OCI-LY3 (cell line): ENCODE data around the gene UGDH.

Experiments used
- H2AFZ ChIP-seq: fragments of 200-600, 300-600 bp; shearing (Covaris generic); 2 replicates; pipeline ENCODE4 v1.6.0; 2014; ENCODE audit warnings: antibody characterized with exemption, low read depth, low read length
- H3K27ac ChIP-seq: fragments of 200-600, 300-600 bp; sonication (generic); 2 replicates; pipeline ENCODE4 v1.5.1; 2014; ENCODE audit warnings: mild to moderate bottlenecking, low read length, moderate library complexity, mixed read lengths
- H3K27me3 ChIP-seq: fragments of 200-600, 300-600 bp; sonication (generic); 2 replicates; pipeline ENCODE4 v1.6.1; 2014; ENCODE audit warnings: low read depth, low read length, mixed read lengths
- H3K36me3 ChIP-seq: fragments of 200-600, 300-600 bp; sonication (generic); replicated peaks from 2 replicates; pipeline ENCODE3; 2014; ENCODE audit warnings: low read depth, low read length, mixed read lengths
- H3K4me1 ChIP-seq: fragments of 300-600, 200-600 bp; sonication (generic); 2 replicates; pipeline ENCODE4 v1.6.1; 2014; ENCODE audit warnings: low read length, mixed read lengths
- H3K4me2 ChIP-seq: fragments of 200-600, 300-600 bp; sonication (generic); 2 replicates; pipeline ENCODE4 v1.6.1; 2014; ENCODE audit warnings: low read length, mixed read lengths
- H3K4me3 ChIP-seq: fragments of 300-600, 200-600 bp; sonication (generic); 2 replicates; pipeline ENCODE4 v1.5.1; 2014; ENCODE audit warnings: antibody characterized with exemption, mild to moderate bottlenecking, low read length, moderate library complexity
- H3K79me2 ChIP-seq: fragments of 300-600, 200-600 bp; shearing (Covaris generic); 2 replicates; pipeline ENCODE4 v1.6.1; 2014; ENCODE audit warnings: mild to moderate bottlenecking, low read length, mixed read lengths
- H3K9ac ChIP-seq: fragments of 300-600, 200-600 bp; shearing (Covaris generic); 2 replicates; pipeline ENCODE4 v1.6.0; 2014; ENCODE audit warnings: mild to moderate bottlenecking, low read length, moderate library complexity
- H3K9me3 ChIP-seq: fragments of 200-600, 300-600 bp; shearing (Covaris generic); 2 replicates; pipeline ENCODE4 v1.6.1; 2014; ENCODE audit warnings: low read length, mixed read lengths; ENCODE audit not compliant: insufficient read depth
- H4K20me1 ChIP-seq: fragments of 200-600, 300-600 bp; sonication (generic); 2 replicates; pipeline ENCODE4 v1.6.1; 2016; ENCODE audit warnings: low read length, mixed read lengths; ENCODE audit not compliant: insufficient read depth
- EZH2phosphoT487 ChIP-seq: fragments of 200-600 bp; shearing (Covaris generic); IDR thresholded peaks from 2 replicates; pipeline ENCODE4 v1.6.1; 2018; ENCODE audit warnings: antibody characterized with exemption, mixed run types, low read depth
- TF ChIP-seq, protein P1 (sequence below): fragments of 200-600, 300-600 bp; sonication (generic); IDR thresholded peaks from 2 replicates; pipeline ENCODE4 v1.5.1; 2014; ENCODE audit warnings: antibody characterized with exemption, low read length, low read depth

The UGDH gene

GRCh38 chr4:39502019-39502663 is 25.1 kb downstream of the UGDH start:
- no peak overlapping the region for H3K4me3 ChIP-seq
- no peak overlapping the region for H2AFZ ChIP-seq
- H3K27me3 ChIP-seq: no peaks in the 10 kb centered on the region
- no peak overlapping the region for H3K27ac ChIP-seq
- H3K36me3 ChIP-seq: peaks cover 46% of the 10 kb centered on the region
- no peak overlapping the region for H3K9ac ChIP-seq
- no peaks in the 10 kb centered on the region for H3K79me2 ChIP-seq
- H4K20me1 ChIP-seq: no peaks in the 10 kb centered on the region
- TF ChIP-seq EZH2phosphoT487: no peak
- TF ChIP-seq, protein P1, sequence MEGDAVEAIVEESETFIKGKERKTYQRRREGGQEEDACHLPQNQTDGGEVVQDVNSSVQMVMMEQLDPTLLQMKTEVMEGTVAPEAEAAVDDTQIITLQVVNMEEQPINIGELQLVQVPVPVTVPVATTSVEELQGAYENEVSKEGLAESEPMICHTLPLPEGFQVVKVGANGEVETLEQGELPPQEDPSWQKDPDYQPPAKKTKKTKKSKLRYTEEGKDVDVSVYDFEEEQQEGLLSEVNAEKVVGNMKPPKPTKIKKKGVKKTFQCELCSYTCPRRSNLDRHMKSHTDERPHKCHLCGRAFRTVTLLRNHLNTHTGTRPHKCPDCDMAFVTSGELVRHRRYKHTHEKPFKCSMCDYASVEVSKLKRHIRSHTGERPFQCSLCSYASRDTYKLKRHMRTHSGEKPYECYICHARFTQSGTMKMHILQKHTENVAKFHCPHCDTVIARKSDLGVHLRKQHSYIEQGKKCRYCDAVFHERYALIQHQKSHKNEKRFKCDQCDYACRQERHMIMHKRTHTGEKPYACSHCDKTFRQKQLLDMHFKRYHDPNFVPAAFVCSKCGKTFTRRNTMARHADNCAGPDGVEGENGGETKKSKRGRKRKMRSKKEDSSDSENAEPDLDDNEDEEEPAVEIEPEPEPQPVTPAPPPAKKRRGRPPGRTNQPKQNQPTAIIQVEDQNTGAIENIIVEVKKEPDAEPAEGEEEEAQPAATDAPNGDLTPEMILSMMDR: no peak
- no peaks in the 10 kb centered on the region for H3K9me3 ChIP-seq
- H3K4me2 ChIP-seq: no peak overlapping the region
- no peaks in the 10 kb centered on the region for H3K4me1 ChIP-seq

GRCh38 chr4:39498727-39499020 is 28.6 kb downstream of the UGDH start:
- no peak overlapping the region for H3K9ac ChIP-seq
- peaks cover 22% of the 10 kb centered on the region for H3K36me3 ChIP-seq
- H3K79me2 ChIP-seq: no peaks in the 10 kb centered on the region
- H2AFZ ChIP-seq: no peak overlapping the region
- H3K4me1 ChIP-seq: no peaks in the 10 kb centered on the region
- no peak for TF ChIP-seq EZH2phosphoT487
- TF ChIP-seq, protein P1: no peak
- no peak overlapping the region for H3K27ac ChIP-seq
- no peak overlapping the region for H3K4me3 ChIP-seq
- H3K4me2 ChIP-seq: no peak overlapping the region
- H4K20me1 ChIP-seq: no peaks in the 10 kb centered on the region
- H3K9me3 ChIP-seq: no peaks in the 10 kb centered on the region
- H3K27me3 ChIP-seq: no peaks in the 10 kb centered on the region

- Histone ChIP-seq H3K27me3 (no peaks in the 10 kb centered on the region), H3K9ac (no peak overlapping the region), H3K4me1 (no peaks in the 10 kb centered on the region), H2AFZ (no peak overlapping the region), H3K4me2 (no peak overlapping the region), H3K4me3 (no peak overlapping the region), H3K79me2 (no peaks in the 10 kb centered on the region), H3K9me3 (no peaks in the 10 kb centered on the region), H3K27ac (no peak overlapping the region), H4K20me1 (no peaks in the 10 kb centered on the region), H3K36me3 (peaks cover 16% of the 10 kb centered on the region)
- TF ChIP-seq EZH2phosphoT487: no peak
- TF ChIP-seq, protein P1: no peak
Observed at GRCh38 chr4:39497909-39498726, 29.1 kb downstream of the UGDH start.

GRCh38 chr4:39495446-39496213 is 31.6 kb downstream of the UGDH start:
- Histone ChIP-seq H4K20me1 (no peaks in the 10 kb centered on the region), H3K9me3 (no peaks in the 10 kb centered on the region), H3K9ac (no peak overlapping the region), H3K36me3 (peaks cover 8% of the 10 kb centered on the region), H3K4me2 (no peak overlapping the region), H3K27me3 (no peaks in the 10 kb centered on the region), H3K4me3 (no peak overlapping the region), H3K79me2 (no peaks in the 10 kb centered on the region), H2AFZ (no peak overlapping the region), H3K4me1 (no peaks in the 10 kb centered on the region), H3K27ac (no peak overlapping the region)
- TF ChIP-seq, protein P1: no peak
- no peak for TF ChIP-seq EZH2phosphoT487
